Ovary (tissue), 9 donors: Measurements from ENCODE around the gene GPLD1. TPM values are rescaled to one million over a fixed set of nuclear protein-coding genes. Genes with fewer than 3 reads are reported as not detected.

Source experiments
- DNase-seq, 5 donors: peaks; one replicate each; pipeline ENCODE4 v3.0.0-alpha.2; 2019 to 2020
- H3K27ac ChIP-seq, 2 donors: fragments of 200-600 bp; one replicate each; pipeline versions ENCODE4 v1.5.1 to v1.8.0; 2019 to 2022
- H3K27me3 ChIP-seq: fragments of 200-600 bp; one replicate; pipeline ENCODE4 v1.8.0; 2022
- H3K36me3 ChIP-seq: fragments of 200-600 bp; sonication (generic); one replicate; pipeline ENCODE4 v1.5.1; 2019
- H3K4me1 ChIP-seq: one replicate; pipeline ENCODE4 v1.8.1; 2013; ENCODE audit warnings: mild to moderate bottlenecking, moderate library complexity; ENCODE audit not compliant: insufficient read depth
- H3K4me3 ChIP-seq: fragments of 200-600 bp; sonication (generic); one replicate; pipeline ENCODE4 v1.5.1; 2017
- H3K9me3 ChIP-seq, 2 donors: fragments of 200-600 bp in 1 of 2; sonication (generic) in 1 of 2; one replicate each; pipeline versions ENCODE4 v1.5.1 to v1.8.1; 2013 to 2019; ENCODE audit warnings: mild to moderate bottlenecking in 1 of 2, moderate library complexity in 1 of 2
- CTCF ChIP-seq, 3 donors: fragments of 450-650 bp in 2 of 3; fragments of 200-600 bp in 1 of 3; IDR thresholded peaks; one replicate each; pipeline versions ENCODE4 v1.5.1 to v1.8.0; 2016 to 2022; ENCODE audit warnings: antibody characterized with exemption in 3 of 3, mild to moderate bottlenecking in 1 of 3
- EP300 ChIP-seq: sonication (generic); formaldehyde crosslinking; IDR thresholded peaks from one replicate; pipeline ENCODE4 v1.6.1; 2017; ENCODE audit warnings: antibody characterized with exemption
- POLR2A ChIP-seq: fragments of 450-650 bp; IDR thresholded peaks from one replicate; pipeline ENCODE4 v1.6.1; 2017; ENCODE audit warnings: antibody characterized with exemption, mild to moderate bottlenecking, moderate library complexity
- WGBS, 3 donors: extraction: QIAGEN DNeasy Blood & Tissue Kit in 1 of 3; methylation state at CpG; one replicate each; pipeline versions ENCODE4 v1.1.5 to v1.1.7; 2013 to 2017; 5-methylcytosine and 5-hydroxymethylcytosine counted together
- intact Hi-C, 4 donors: fragments of 100-400 bp; cut with DNase I; formaldehyde crosslinking; loops; one replicate each; pipeline versions ENCODE4 v1.11.0 to v1.15.1; 2022 to 2023
- polyA plus RNA-seq, 2 donors: library from polyadenylated mRNA; stranded (reverse); fragments of 200-250 nt in 1 of 2; fragments of 350-450 nt in 1 of 2; fragmentation: Illumina TruSeq in 1 of 2; extraction: RNeasy Lipid Tissue Mini Kit (QIAGEN cat#74804) in 1 of 2; gene quantifications; one replicate each; pipeline ENCODE4 v1.2.3, GENCODE V29; 2013 to 2014
- total RNA-seq, 7 donors: library from RNA; depleted of rRNA in 2 of 7; stranded (reverse); fragments of >200 nt in 2 of 7; fragmentation: NEBNext Ultra II Directional in 3 of 7; extraction: Animal tissue kit (Norgen Biotek cat#: 25700) in 3 of 7; gene quantifications; one replicate each; pipeline versions ENCODE4 v1.1.0 to v1.2.4, GENCODE V29; 2016 to 2023
- donor health status: DM: no; HTN: no; CAD: no; lungs with moderate emphysema.
- donor health status: DM: no; HTN: no; CAD: no.
- donor health status: Bipolar disorder and iron deficiency.
- donor health status: DM: yes; HTN: yes; CAD: no.
- donor health status: DM: no; HTN: no; CAD: no.
- donor health status: DM: yes; HTN: yes; CAD: no.

GPLD1 gene
- total and polyA plus RNA-seq, 9 donors: 1.2 to 3.3 (median 2.6) TPM

GRCh38 chr6:24440897-24441598, 48.3 kb downstream of the GPLD1 start:
- DNase-seq: no peak
- Histone ChIP-seq H3K27ac (no peak overlapping the region), H3K4me1 (no peaks in the 10 kb centered on the region), H3K36me3 (no peaks in the 10 kb centered on the region), H3K9me3 (no peaks in the 10 kb centered on the region), H3K27me3 (no peaks in the 10 kb centered on the region), H3K4me3 (no peak overlapping the region)
- intact Hi-C loops: no loop called here
- 81 to 91% (median 86%) methylated on average over 16 of the region's 16 CpGs for WGBS, 3 donors
- TF ChIP-seq POLR2A (no peak), CTCF (IDR thresholded peaks at IDR 0.05) (no peak), EP300 (no peak)

- intact Hi-C loops: no loop called here
- no peak overlapping the region for H3K4me3 ChIP-seq
- no peak for TF ChIP-seq EP300
- no peak for TF ChIP-seq CTCF (IDR thresholded peaks at IDR 0.05)
- no peak for TF ChIP-seq POLR2A
- no peaks in the 10 kb centered on the region for H3K4me1 ChIP-seq
- H3K36me3 ChIP-seq: no peaks in the 10 kb centered on the region
- no peak overlapping the region for H3K27ac ChIP-seq
- DNase-seq: no peak
- H3K9me3 ChIP-seq: no peaks in the 10 kb centered on the region
- no peaks in the 10 kb centered on the region for H3K27me3 ChIP-seq
- WGBS, 3 donors: 92 to 96% (median 95%) methylated on average over 3 of the region's 3 CpGs
These were observed 49.4 kb downstream of the GPLD1 start for GRCh38 chr6:24439858-24440539.

GRCh38 chr6:24436979-24437378, 52.4 kb downstream of the GPLD1 start:
- H3K4me3 ChIP-seq: no peak overlapping the region
- H3K4me1 ChIP-seq: no peaks in the 10 kb centered on the region
- TF ChIP-seq POLR2A (no peak), EP300 (no peak), CTCF (IDR thresholded peaks at IDR 0.05) (no peak)
- H3K9me3 ChIP-seq: no peaks in the 10 kb centered on the region
- WGBS, 3 donors: 88 to 96% (median 94%) methylated on average over 14 of the region's 14 CpGs
- no peaks in the 10 kb centered on the region for H3K36me3 ChIP-seq
- H3K27me3 ChIP-seq: no peaks in the 10 kb centered on the region
- intact Hi-C loops: no loop called here
- H3K27ac ChIP-seq: no peak overlapping the region
- DNase-seq: no peak

GRCh38 chr6:24432611-24433010, 56.8 kb downstream of the GPLD1 start:
- TF ChIP-seq CTCF (IDR thresholded peaks at IDR 0.05) (no peak), POLR2A (no peak), EP300 (no peak)

More at GRCh38 chr6:24432611-24433010, 56.8 kb downstream of the GPLD1 start:
- Histone ChIP-seq H3K36me3 (no peaks in the 10 kb centered on the region), H3K9me3 (no peaks in the 10 kb centered on the region), H3K4me3 (no peak overlapping the region), H3K27me3 (no peaks in the 10 kb centered on the region), H3K4me1 (no peaks in the 10 kb centered on the region), H3K27ac (no peak overlapping the region)
- intact Hi-C loops: no loop called here
- 89 to 93% (median 91%) methylated on average over 9 of the region's 9 CpGs for WGBS, 3 donors
- DNase-seq: no peak
